Measurements from ENCODE around the gene SLC66A2.

Gene SLC66A2

DNA sequence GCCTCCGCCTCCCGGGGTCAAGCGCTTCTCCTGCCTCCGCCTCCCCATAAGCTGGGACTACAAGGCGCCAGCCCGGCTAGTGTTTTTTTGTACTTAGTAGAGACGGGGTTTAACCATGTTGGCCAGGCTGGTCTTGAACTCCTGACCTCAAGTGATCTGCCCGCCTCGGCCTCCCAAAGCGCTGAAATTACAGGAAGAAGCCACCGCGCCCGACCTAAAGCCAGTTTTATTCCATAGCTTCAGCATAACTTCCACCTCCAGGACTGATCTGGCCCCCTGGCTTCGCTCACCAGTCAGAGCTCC is 37.7 kb upstream of the SLC66A2 start:
- Histone ChIP-seq H3K79me2 (ENCODE audit: low read length) (peaks cover 41% of the 10 kb centered on the region), H3K4me1 (ENCODE audit: low read length) (no peaks in the 10 kb centered on the region), H3K9me2 (replicated peaks; ENCODE audit: insufficient read depth, low read length) (no peaks in the 10 kb centered on the region), H3K36me3 (replicated peaks; ENCODE audit: insufficient read depth, low read length) (peaks cover 12% of the 10 kb centered on the region; the same call in 1 of the 2 replicates), H3K4me3 (ENCODE audit: low read length) (peak overlapping the region; percentile 96), H4K20me1 (ENCODE audit: insufficient read depth, low read length) (no peaks in the 10 kb centered on the region), H3K4me2 (ENCODE audit: low read depth, low read length) (peak overlapping the region; percentile 74; the same call in 1 of the 2 replicates), H3K9me3 (replicated peaks; ENCODE audit: insufficient read depth, low read length) (no peaks in the 10 kb centered on the region), H3F3A (ENCODE audit: insufficient read depth, low read length) (no peaks in the 10 kb centered on the region), H3K9ac (ENCODE audit: low read length) (no peak overlapping the region), H3K27ac (ENCODE audit: low read length) (no peak overlapping the region), H3K27me3 (replicated peaks; ENCODE audit: insufficient read depth, low read length) (no peaks in the 10 kb centered on the region), H2AFZ (ENCODE audit: low read length) (peak overlapping the region; percentile 93; the same call in 1 of the 2 replicates)
- TF ChIP-seq, protein P1, sequence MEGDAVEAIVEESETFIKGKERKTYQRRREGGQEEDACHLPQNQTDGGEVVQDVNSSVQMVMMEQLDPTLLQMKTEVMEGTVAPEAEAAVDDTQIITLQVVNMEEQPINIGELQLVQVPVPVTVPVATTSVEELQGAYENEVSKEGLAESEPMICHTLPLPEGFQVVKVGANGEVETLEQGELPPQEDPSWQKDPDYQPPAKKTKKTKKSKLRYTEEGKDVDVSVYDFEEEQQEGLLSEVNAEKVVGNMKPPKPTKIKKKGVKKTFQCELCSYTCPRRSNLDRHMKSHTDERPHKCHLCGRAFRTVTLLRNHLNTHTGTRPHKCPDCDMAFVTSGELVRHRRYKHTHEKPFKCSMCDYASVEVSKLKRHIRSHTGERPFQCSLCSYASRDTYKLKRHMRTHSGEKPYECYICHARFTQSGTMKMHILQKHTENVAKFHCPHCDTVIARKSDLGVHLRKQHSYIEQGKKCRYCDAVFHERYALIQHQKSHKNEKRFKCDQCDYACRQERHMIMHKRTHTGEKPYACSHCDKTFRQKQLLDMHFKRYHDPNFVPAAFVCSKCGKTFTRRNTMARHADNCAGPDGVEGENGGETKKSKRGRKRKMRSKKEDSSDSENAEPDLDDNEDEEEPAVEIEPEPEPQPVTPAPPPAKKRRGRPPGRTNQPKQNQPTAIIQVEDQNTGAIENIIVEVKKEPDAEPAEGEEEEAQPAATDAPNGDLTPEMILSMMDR (IDR thresholded peaks at IDR 0.05; ENCODE audit: low read length) = no peak
- no peak for TF ChIP-seq EZH2phosphoT487 (IDR thresholded peaks at IDR 0.05; ENCODE audit: low read length)
- TF ChIP-seq EZH2 (optimal IDR thresholded peaks at IDR 0.05; ENCODE audit: low read depth, low read length) = no peak
- no peak for DNase-seq

DNA sequence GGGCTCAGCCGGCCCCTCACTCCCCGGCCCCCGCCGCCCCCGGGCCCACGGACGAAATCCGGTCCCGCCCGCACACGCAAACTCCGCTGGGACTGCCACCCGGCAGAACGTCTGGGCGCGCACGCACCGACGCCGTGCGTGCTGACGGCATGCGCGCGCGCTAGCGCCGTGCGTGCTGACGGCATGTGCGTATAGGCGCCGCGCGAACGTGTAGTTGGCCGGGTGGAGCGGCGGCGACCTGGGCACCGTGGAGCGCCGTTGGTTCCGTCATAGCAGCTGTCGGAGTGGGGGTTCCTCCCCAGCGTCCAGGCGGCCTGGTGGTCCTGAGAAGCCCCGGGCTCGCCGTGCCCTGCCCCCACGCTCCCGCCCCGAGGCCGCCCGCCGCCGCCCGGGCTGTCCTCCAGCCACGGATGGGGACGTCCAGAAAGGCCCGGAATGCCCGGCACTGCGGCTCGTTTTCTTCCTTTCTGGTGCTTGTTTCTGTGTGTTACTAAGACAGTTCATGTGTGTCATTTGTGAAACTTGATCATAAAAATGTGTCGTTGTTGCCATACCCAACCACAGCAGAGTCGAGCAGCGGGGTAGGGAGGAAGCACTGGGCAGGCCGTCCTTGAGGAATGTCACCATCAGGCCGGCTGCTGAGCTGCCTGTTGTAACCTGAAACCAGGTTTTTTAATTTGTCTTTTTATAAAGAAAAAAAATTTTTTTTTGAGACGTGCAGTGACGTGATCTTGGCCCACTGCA is 37.2 kb upstream of the SLC66A2 start, which contains the start of gene TXNL4A:
TSS of gene TXNL4A (minus strand) at position 113 of the 744 bp plus-strand sequence. CDS start 171 bp downstream, outside the sequence.
- Histone ChIP-seq H3K4me1 (ENCODE audit: low read length) (no peaks in the 10 kb centered on the region), H3K79me2 (ENCODE audit: low read length) (peaks cover 46% of the 10 kb centered on the region)

DNA sequence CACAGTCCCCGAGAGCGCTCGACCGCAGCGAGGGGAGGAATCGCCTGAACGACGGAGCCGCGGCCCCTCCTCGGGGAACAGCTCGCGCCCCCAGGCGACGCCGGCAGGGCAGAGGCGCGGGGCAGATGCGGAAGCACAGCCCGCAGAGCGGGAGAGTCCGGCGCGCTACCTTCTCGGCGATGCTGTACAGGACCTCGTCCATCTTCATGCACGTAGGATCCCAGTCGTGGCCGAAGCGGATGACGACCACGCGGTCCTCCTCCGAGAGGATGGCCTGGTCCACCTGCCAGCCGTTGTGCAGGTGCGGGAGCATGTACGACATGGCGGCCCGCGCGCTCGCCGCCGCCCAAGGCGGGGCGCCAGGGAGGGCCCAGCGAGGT is 36.6 kb upstream of the SLC66A2 start:
- H4K20me1 ChIP-seq (ENCODE audit: insufficient read depth, low read length) = no peaks in the 10 kb centered on the region
- peaks cover 12% of the 10 kb centered on the region; the same call in 1 of the 2 replicates for H3K36me3 ChIP-seq (replicated peaks; ENCODE audit: insufficient read depth, low read length)
- TF ChIP-seq, protein P1 (IDR thresholded peaks at IDR 0.05; ENCODE audit: low read length) = peak; percentile 27
- TF ChIP-seq EZH2 (optimal IDR thresholded peaks at IDR 0.05; ENCODE audit: low read depth, low read length) = no peak
- TF ChIP-seq EZH2phosphoT487 (IDR thresholded peaks at IDR 0.05; ENCODE audit: low read length) = no peak
- peak overlapping the region; percentile 86 for H3K9ac ChIP-seq (ENCODE audit: low read length)
- H3K9me2 ChIP-seq (replicated peaks; ENCODE audit: insufficient read depth, low read length) = no peaks in the 10 kb centered on the region
- no peaks in the 10 kb centered on the region for H3K9me3 ChIP-seq (replicated peaks; ENCODE audit: insufficient read depth, low read length)
- H3K4me2 ChIP-seq (ENCODE audit: low read depth, low read length) = peak overlapping the region; percentile 82
- DNase-seq = peak; percentile 69
- no peaks in the 10 kb centered on the region for H3K27me3 ChIP-seq (replicated peaks; ENCODE audit: insufficient read depth, low read length)
- peak overlapping the region; percentile 65; the same call in 1 of the 2 replicates for H3K27ac ChIP-seq (ENCODE audit: low read length)
- H3F3A ChIP-seq (ENCODE audit: insufficient read depth, low read length) = no peaks in the 10 kb centered on the region
- no peaks in the 10 kb centered on the region for H3K4me1 ChIP-seq (ENCODE audit: low read length)
- H2AFZ ChIP-seq (ENCODE audit: low read length) = peak overlapping the region; percentile 69
- peak overlapping the region; percentile 96 for H3K4me3 ChIP-seq (ENCODE audit: low read length)
- peaks cover 52% of the 10 kb centered on the region for H3K79me2 ChIP-seq (ENCODE audit: low read length)

More for the DNA sequence above, 37.2 kb upstream of the SLC66A2 start, which contains the start of gene TXNL4A:
- Histone ChIP-seq H3K27me3 (replicated peaks; ENCODE audit: insufficient read depth, low read length) (no peaks in the 10 kb centered on the region), H3K27ac (ENCODE audit: low read length) (peak within 1 kb of the TSS; percentile 65; the same call in 1 of the 2 replicates), H4K20me1 (ENCODE audit: insufficient read depth, low read length) (no peaks in the 10 kb centered on the region), H3F3A (ENCODE audit: insufficient read depth, low read length) (no peaks in the 10 kb centered on the region), H3K9me3 (replicated peaks; ENCODE audit: insufficient read depth, low read length) (no peaks in the 10 kb centered on the region), H3K4me2 (ENCODE audit: low read depth, low read length) (peak within 1 kb of the TSS; percentile 82), H3K4me3 (ENCODE audit: low read length) (peak within 1 kb of the TSS; percentile 96), H3K9me2 (replicated peaks; ENCODE audit: insufficient read depth, low read length) (no peaks in the 10 kb centered on the region), H2AFZ (ENCODE audit: low read length) (peak within 1 kb of the TSS; percentile 93), H3K9ac (ENCODE audit: low read length) (peak within 1 kb of the TSS; percentile 86), H3K36me3 (replicated peaks; ENCODE audit: insufficient read depth, low read length) (peaks cover 12% of the 10 kb centered on the region; the same call in 1 of the 2 replicates)
- TF ChIP-seq EZH2 (optimal IDR thresholded peaks at IDR 0.05; ENCODE audit: low read depth, low read length) (no peak), EZH2phosphoT487 (IDR thresholded peaks at IDR 0.05; ENCODE audit: low read length) (no peak)
- TF ChIP-seq, protein P1 (IDR thresholded peaks at IDR 0.05; ENCODE audit: low read length) = no peak
- DNase-seq = peak; percentile 94

Measured in MM.1S (cell line).